Uterus (tissue), 4 donors: ENCODE measurements around the gene FIZ1. TPM values are rescaled to one million over a fixed set of nuclear protein-coding genes. Genes with fewer than 3 reads are reported as not detected.

Source experiments
- DNase-seq, 2 donors: peaks; one replicate each; pipeline ENCODE4 v3.0.0-alpha.2; 2019 to 2020
- H3K27ac ChIP-seq, 2 donors: fragments of 200-600 bp; sonication (generic); 1 replicate in 1 of 2; 2 replicates in 1 of 2; pipeline ENCODE4 v1.5.1; 2016 to 2018
- H3K27me3 ChIP-seq, 2 donors: fragments of 200-600 bp; sonication (generic); one replicate each; pipeline ENCODE4 v1.5.1; 2018 to 2019; ENCODE audit warnings: control low read depth in 1 of 2
- H3K36me3 ChIP-seq, 2 donors: fragments of 200-600 bp; sonication (generic); one replicate each; pipeline ENCODE4 v1.5.1; 2019; ENCODE audit warnings: control low read depth in 1 of 2
- H3K4me1 ChIP-seq, 2 donors: fragments of 200-600 bp; sonication (generic); one replicate each; pipeline ENCODE4 v1.5.1; 2018 to 2019; ENCODE audit warnings: control low read depth in 1 of 2
- H3K4me3 ChIP-seq, 2 donors: fragments of 200-600 bp; sonication (generic); 1 replicate in 1 of 2; 2 replicates in 1 of 2; pipeline ENCODE4 v1.5.1; 2018 to 2019; ENCODE audit warnings: mild to moderate bottlenecking in 1 of 2
- H3K9me3 ChIP-seq, 2 donors: fragments of 200-600 bp; sonication (generic); one replicate each; pipeline ENCODE4 v1.5.1; 2019; ENCODE audit warnings: control low read depth in 1 of 2
- CTCF ChIP-seq, 4 experiments: fragments of 200-600 bp in 2 of 4; fragments of 450-650 bp in 2 of 4; sonication (generic) in 2 of 4; IDR thresholded peaks; one replicate each; pipeline ENCODE4 v1.5.1; 2016 to 2019; ENCODE audit warnings: antibody characterized with exemption in 4 of 4, mild to moderate bottlenecking in 2 of 4, moderate library complexity in 1 of 4
- POLR2A ChIP-seq, 2 donors: fragments of 450-650 bp; IDR thresholded peaks; one replicate each; pipeline ENCODE4 v1.6.1; 2016; ENCODE audit warnings: antibody characterized with exemption in 2 of 2, mild to moderate bottlenecking in 1 of 2, moderate library complexity in 1 of 2
- intact Hi-C: fragments of 100-400 bp; cut with DNase I; formaldehyde crosslinking; loops from one replicate; pipeline ENCODE4 v1.15.1; 2023; ENCODE audit warnings: low total_unique reads
- total RNA-seq, 4 donors: library from RNA; depleted of rRNA in 3 of 4; stranded (reverse); fragments of >200 nt in 3 of 4; gene quantifications; one replicate each; pipeline versions ENCODE4 v1.1.0 to v1.2.4, GENCODE V29; 2014 to 2023
- donor health status: DM: yes; HTN: yes; CAD: no.

Gene FIZ1
- total RNA-seq, 4 donors from 2014 or later: 0.26 to 19.3 (median 2.4) TPM

- Histone ChIP-seq H3K4me1 (no peaks in the 10 kb centered on the region), H3K27me3 (no peaks in the 10 kb centered on the region), H3K4me3 (no peak overlapping the region), H3K27ac (no peak overlapping the region), H3K9me3 (no peaks in the 10 kb centered on the region), H3K36me3 (no peaks in the 10 kb centered on the region)
- TF ChIP-seq CTCF (IDR thresholded peaks at IDR 0.05): no peak
- no peak for TF ChIP-seq POLR2A (IDR thresholded peaks at IDR 0.05)
- DNase-seq: no peak
- intact Hi-C loops: no loop called here
Observed at GRCh38 chr19:55544776-55545439, 54.4 kb downstream of the FIZ1 start.

- no peak for TF ChIP-seq CTCF (IDR thresholded peaks at IDR 0.05)
- no peak for TF ChIP-seq POLR2A (IDR thresholded peaks at IDR 0.05)
- Histone ChIP-seq H3K27ac (no peak overlapping the region), H3K4me1 (no peaks in the 10 kb centered on the region), H3K9me3 (no peaks in the 10 kb centered on the region), H3K36me3 (no peaks in the 10 kb centered on the region), H3K4me3 (no peak overlapping the region), H3K27me3 (no peaks in the 10 kb centered on the region)
- intact Hi-C loops: no loop called here
- no peak for DNase-seq
Observed at GRCh38 chr19:55544014-55544413, 55.3 kb downstream of the FIZ1 start.

- Histone ChIP-seq H3K9me3 (no peaks in the 10 kb centered on the region), H3K27ac (no peak overlapping the region), H3K27me3 (no peaks in the 10 kb centered on the region), H3K4me1 (no peaks in the 10 kb centered on the region), H3K36me3 (no peaks in the 10 kb centered on the region), H3K4me3 (no peak overlapping the region)
- DNase-seq: no peak
- intact Hi-C loops: no loop called here
- TF ChIP-seq POLR2A (IDR thresholded peaks at IDR 0.05) (no peak), CTCF (IDR thresholded peaks at IDR 0.05) (no peak)
Observed at GRCh38 chr19:55543567-55543966, 55.8 kb downstream of the FIZ1 start.

GRCh38 chr19:55542292-55542855 is 56.9 kb downstream of the FIZ1 start:
- Histone ChIP-seq H3K27me3 (no peaks in the 10 kb centered on the region), H3K4me1 (no peaks in the 10 kb centered on the region), H3K9me3 (no peaks in the 10 kb centered on the region), H3K27ac (no peak overlapping the region), H3K4me3 (no peak overlapping the region), H3K36me3 (no peaks in the 10 kb centered on the region)
- DNase-seq: no peak
- intact Hi-C loops: no loop called here
- TF ChIP-seq CTCF (IDR thresholded peaks at IDR 0.05): no peak
- TF ChIP-seq POLR2A (IDR thresholded peaks at IDR 0.05): no peak

Other genes with a start within 250 kb of the FIZ1 start
- gene COX6B2, start 244.8 kb downstream of the FIZ1 start, total RNA-seq: 1 to 10 TPM in 1 of 4 donors, under 1 TPM in 1, not detected in 2; 0.14 to 4.6 TPM
- gene GARIN5B, start 236.3 kb downstream of the FIZ1 start, total RNA-seq: under 1 TPM in 1 of 4 donors, not detected in 3; 0.18 TPM
- 1 to 10 TPM in 1 of 4 donors, not detected in 3; 1.6 TPM for gene IL11, start 229.1 kb downstream of the FIZ1 start, total RNA-seq
- 1 to 10 TPM in 1 of 4 donors, not detected in 3; 1.1 TPM for gene TMEM190, start 222.7 kb downstream of the FIZ1 start, total RNA-seq
- 1 to 10 TPM in 1 of 4 donors, under 1 TPM in 1, not detected in 2; 0.83 to 2.3 TPM for gene TMEM238, start 215.2 kb downstream of the FIZ1 start, total RNA-seq
- 1,000 to 10,000 TPM in 1 of 4 donors, 100 to 1,000 TPM in 2, 10 to 100 TPM in 1; 20.7 to 1,084 (median 431) TPM for gene RPL28, start 213.6 kb downstream of the FIZ1 start, total RNA-seq
- gene UBE2S, start 191.7 kb downstream of the FIZ1 start, total RNA-seq: 100 to 1,000 TPM in 1 of 4 donors, 10 to 100 TPM in 2, 1 to 10 TPM in 1; 3.2 to 141 (median 21.5) TPM
- gene SHISA7, start 156.2 kb downstream of the FIZ1 start, total RNA-seq: not detected
- gene ISOC2, start 137.9 kb downstream of the FIZ1 start, total RNA-seq: 10 to 100 TPM in 3 of 4 donors, 1 to 10 TPM in 1; 1.2 to 78.6 (median 23.8) TPM
- not detected for gene C19orf85, start 134.8 kb downstream of the FIZ1 start, total RNA-seq
- gene ZNF628, start 122.9 kb downstream of the FIZ1 start, total RNA-seq: 10 to 100 TPM in 2 of 4 donors, 1 to 10 TPM in 1, not detected in 1; 1.0 to 29.5 (median 11.9) TPM
- gene NAT14, start 114.3 kb downstream of the FIZ1 start, total RNA-seq: 10 to 100 TPM; 16.8 to 44.3 (median 19.6) TPM
- 10 to 100 TPM in 3 of 4 donors, 1 to 10 TPM in 1; 5.0 to 50.8 (median 36.0) TPM for gene SSC5D, start 111.1 kb downstream of the FIZ1 start, total RNA-seq
- gene SBK2, start 62.4 kb downstream of the FIZ1 start, total RNA-seq: not detected
- under 1 TPM in 2 of 4 donors, not detected in 2; 0.34 to 0.35 TPM for gene SBK3, start 54.0 kb downstream of the FIZ1 start, total RNA-seq
- 10 to 100 TPM in 1 of 4 donors, 1 to 10 TPM in 1, not detected in 2; 4.4 to 21.9 TPM for gene ZNF579, start 18.7 kb downstream of the FIZ1 start, total RNA-seq
- 10 to 100 TPM in 3 of 4 donors, 1 to 10 TPM in 1; 5.4 to 20.4 (median 14.6) TPM for gene ZNF524, start 771 bp upstream of the FIZ1 start, total RNA-seq
- gene ZNF865, start 6.1 kb upstream of the FIZ1 start, total RNA-seq: 10 to 100 TPM in 1 of 4 donors, 1 to 10 TPM in 2, not detected in 1; 2.0 to 24.2 (median 3.2) TPM
- gene ZNF784, start 25.0 kb upstream of the FIZ1 start, total RNA-seq: 1 to 10 TPM; 4.1 to 9.6 (median 7.4) TPM
- 10 to 100 TPM in 3 of 4 donors, 1 to 10 TPM in 1; 4.8 to 69.8 (median 19.1) TPM for gene ZNF580, start 41.5 kb upstream of the FIZ1 start, total RNA-seq
- gene ZNF581, start 44.1 kb upstream of the FIZ1 start, total RNA-seq: 10 to 100 TPM in 3 of 4 donors, 1 to 10 TPM in 1; 2.8 to 30.3 (median 12.8) TPM
- 10 to 100 TPM in 1 of 4 donors, 1 to 10 TPM in 3; 2.9 to 25.0 (median 6.7) TPM for gene CCDC106, start 48.7 kb upstream of the FIZ1 start, total RNA-seq
- gene U2AF2, start 55.5 kb upstream of the FIZ1 start, total RNA-seq: 100 to 1,000 TPM in 1 of 4 donors, 10 to 100 TPM in 2, 1 to 10 TPM in 1; 10.0 to 165 (median 58.1) TPM
- 10 to 100 TPM; 27.9 to 88.4 (median 51.7) TPM for gene EPN1, start 75.7 kb upstream of the FIZ1 start, total RNA-seq
- under 1 TPM in 1 of 4 donors, not detected in 3; 0.28 TPM for gene NLRP9, start 138.9 kb upstream of the FIZ1 start, total RNA-seq
- not detected for gene RFPL4A, start 159.6 kb upstream of the FIZ1 start, total RNA-seq
- gene RFPL4AL1, start 169.6 kb upstream of the FIZ1 start, total RNA-seq: not detected
- under 1 TPM in 1 of 4 donors, not detected in 3; 0.28 TPM for gene NLRP11, start 232.5 kb upstream of the FIZ1 start, total RNA-seq
- 1 to 10 TPM in 1 of 4 donors, not detected in 3; 1.5 TPM for gene NLRP4, start 237.0 kb upstream of the FIZ1 start, total RNA-seq